ENCODE measurements around the gene ADAD2. TPM values are rescaled to one million over a fixed set of nuclear protein-coding genes. Genes with fewer than 3 reads are reported as not detected.

ADAD2 gene
- total RNA-seq, 1 donor, result under 0.01 TPM

- peak; percentile 100 for DNase-seq (ENCODE audit: insufficient read length, low spot score, missing footprints)
- Histone ChIP-seq H3K4me2 (ENCODE audit: insufficient read depth, low read length) (peak within 1 kb of the TSS; percentile 68), H3K4me3 (ENCODE audit: insufficient read depth, low read length) (peak within 1 kb of the TSS; percentile 100), H4K20me1 (ENCODE audit: insufficient read depth, low read length) (peaks cover 10% of the 10 kb centered on the region), H3K27me3 (ENCODE audit: insufficient read depth, low read length) (no peaks in the 10 kb centered on the region), H3K4me1 (ENCODE audit: insufficient read depth, low read length) (no peaks in the 10 kb centered on the region), H3K9me3 (ENCODE audit: low read depth, low read length) (no peaks in the 10 kb centered on the region), H3K79me2 (ENCODE audit: insufficient read depth, low read length) (peaks cover 39% of the 10 kb centered on the region), H3K27ac (ENCODE audit: low read depth, low read length) (peak within 1 kb of the TSS; percentile 70), H2AFZ (ENCODE audit: low read length) (peak within 1 kb of the TSS; percentile 97), H3K36me3 (ENCODE audit: insufficient read depth, low read length) (peaks cover 14% of the 10 kb centered on the region)
- TF ChIP-seq CTCF (IDR thresholded peaks at IDR 0.05; ENCODE audit: extremely low read depth, low read depth, low read length), result peak; percentile 96
Measured at GRCh38 chr16:84186685-84187437, 4.1 kb upstream of the ADAD2 start, which contains the start of gene TAF1C. Gene TAF1C, minus strand, starts transcription at chr16:84187057. Its CDS starts 2,069 bp downstream, at chr16:84184988.

- H3K27ac ChIP-seq (ENCODE audit: low read depth, low read length), result no peak overlapping the region
- H3K4me1 ChIP-seq (ENCODE audit: insufficient read depth, low read length), result no peaks in the 10 kb centered on the region
- H3K4me3 ChIP-seq (ENCODE audit: insufficient read depth, low read length), result no peak overlapping the region
- H2AFZ ChIP-seq (ENCODE audit: low read length), result no peak overlapping the region
- no peak overlapping the region for H3K4me2 ChIP-seq (ENCODE audit: insufficient read depth, low read length)
- no peaks in the 10 kb centered on the region for H4K20me1 ChIP-seq (ENCODE audit: insufficient read depth, low read length)
- H3K9me3 ChIP-seq (ENCODE audit: low read depth, low read length), result no peaks in the 10 kb centered on the region
- H3K27me3 ChIP-seq (ENCODE audit: insufficient read depth, low read length), result peaks cover 5% of the 10 kb centered on the region
- no peaks in the 10 kb centered on the region for H3K36me3 ChIP-seq (ENCODE audit: insufficient read depth, low read length)
- no peak for TF ChIP-seq CTCF (IDR thresholded peaks at IDR 0.05; ENCODE audit: extremely low read depth, low read depth, low read length)
- peaks cover 4% of the 10 kb centered on the region for H3K79me2 ChIP-seq (ENCODE audit: insufficient read depth, low read length)
- DNase-seq (ENCODE audit: insufficient read length, low spot score, missing footprints), result peak; percentile 35
Measured at GRCh38 chr16:84191466-84191865, 509 bp downstream of the ADAD2 start.

- H3K36me3 ChIP-seq (ENCODE audit: insufficient read depth, low read length), result no peaks in the 10 kb centered on the region
- no peaks in the 10 kb centered on the region for H4K20me1 ChIP-seq (ENCODE audit: insufficient read depth, low read length)
Measured at GRCh38 chr16:84193480-84193879, 2.5 kb downstream of the ADAD2 start.

More at GRCh38 chr16:84193480-84193879, 2.5 kb downstream of the ADAD2 start:
- no peak for TF ChIP-seq CTCF (IDR thresholded peaks at IDR 0.05; ENCODE audit: extremely low read depth, low read depth, low read length)
- Histone ChIP-seq H3K79me2 (ENCODE audit: insufficient read depth, low read length) (no peaks in the 10 kb centered on the region), H2AFZ (ENCODE audit: low read length) (no peak overlapping the region), H3K4me3 (ENCODE audit: insufficient read depth, low read length) (no peak overlapping the region), H3K27me3 (ENCODE audit: insufficient read depth, low read length) (peaks cover 5% of the 10 kb centered on the region), H3K9me3 (ENCODE audit: low read depth, low read length) (no peaks in the 10 kb centered on the region), H3K27ac (ENCODE audit: low read depth, low read length) (no peak overlapping the region), H3K4me1 (ENCODE audit: insufficient read depth, low read length) (peaks cover under 1% of the 10 kb centered on the region), H3K4me2 (ENCODE audit: insufficient read depth, low read length) (no peak overlapping the region)
- DNase-seq (ENCODE audit: insufficient read length, low spot score, missing footprints), result peak; percentile 35

Measured in osteoblast (primary cell).